Activated CD4-positive, alpha-beta memory T cell treated with anti-CD3 and anti-CD28 coated beads, Interleukin-2, amount 10 ng/mL, durations not matched to agents 7 days and 5 days (primary cell): Measurements from ENCODE around the gene SETMAR. TPM values are rescaled to one million over a fixed set of nuclear protein-coding genes. Genes with fewer than 3 reads are reported as not detected.

Experiments used
- CTCF ChIA-PET: fragments of 350-600 bp; sonication (Branson Sonifier 250); formaldehyde crosslinking; loops from one replicate; lab custom pipeline; 2021; ENCODE audit warnings: antibody characterized with exemption, inconsistent platforms; lab: Charles Lee
- POLR2A ChIA-PET: fragments of 350-600 bp; sonication (Branson Sonifier 250); formaldehyde crosslinking; loops from one replicate; lab custom pipeline; 2021; ENCODE audit warnings: antibody characterized with exemption; lab: Charles Lee
- DNase-seq: peaks from one replicate; pipeline ENCODE4 v3.0.0-alpha.2; 2020
- H3K27ac Mint-ChIP-seq: one replicate; pipeline ENCODE4 v1.8.0; 2021; ENCODE audit warnings: mild to moderate bottlenecking, mixed read lengths
- H3K27me3 Mint-ChIP-seq: one replicate; pipeline ENCODE4 v1.8.0; 2021; ENCODE audit warnings: mixed read lengths
- H3K36me3 Mint-ChIP-seq: one replicate; pipeline ENCODE4 v1.8.0; 2021; ENCODE audit warnings: low read depth, mixed read lengths
- H3K4me1 Mint-ChIP-seq: one replicate; pipeline ENCODE4 v1.8.0; 2021; ENCODE audit warnings: mixed read lengths
- H3K4me3 Mint-ChIP-seq: one replicate; pipeline ENCODE4 v1.8.0; 2021; ENCODE audit warnings: mild to moderate bottlenecking, mixed read lengths
- H3K9me3 Mint-ChIP-seq: one replicate; pipeline ENCODE4 v1.8.0; 2021; ENCODE audit warnings: mixed read lengths
- total RNA-seq, 2 experiments: library from RNA; stranded (reverse); gene quantifications; one replicate each; pipeline ENCODE4 v1.2.3, GENCODE V29; 2021

The SETMAR gene
- total RNA-seq, result 1 to 10 TPM; 5.2 to 6.2 TPM

GRCh38 chr3:4303187-4304123, at the start of gene SETMAR:
Gene SETMAR, plus strand, starts transcription at chr3:4303369. Its CDS starts 2 bp downstream, at chr3:4303371.
- Mint-ChIP-seq H3K27ac (peak within 1 kb of the TSS; percentile 94), H3K9me3 (peaks cover 5% of the 10 kb centered on the region), H3K27me3 (peaks cover 2% of the 10 kb centered on the region), H3K36me3 (peaks cover 12% of the 10 kb centered on the region), H3K4me1 (peaks cover 21% of the 10 kb centered on the region), H3K4me3 (peak within 1 kb of the TSS; percentile 98)
- CTCF ChIA-PET, result interaction anchor here (0.8 to 1.2 kb wide), 2 partner anchors 48 to 216 kb away, joined by 3 read pairs; no protein-coding TSS in a partner anchor
- POLR2A ChIA-PET, result interaction anchor here (0.6 to 3.9 kb wide), 8 partner anchors 9 to 1125 kb away, joined by 3 to 17 read pairs (median 3); partner anchors contain the start of gene ITPR1
- DNase-seq, result peak; percentile 86

- ChIA-PET CTCF (no interaction called here), POLR2A (no interaction called here)
These were observed 41.8 kb upstream of the SETMAR start for GRCh38 chr3:4261406-4261805.

GRCh38 chr3:4264040-4264439, 39.1 kb upstream of the SETMAR start:
- Mint-ChIP-seq H3K27me3 (no peaks in the 10 kb centered on the region), H3K27ac (no peak overlapping the region), H3K9me3 (no peaks in the 10 kb centered on the region), H3K36me3 (no peaks in the 10 kb centered on the region), H3K4me1 (no peaks in the 10 kb centered on the region), H3K4me3 (no peak overlapping the region)
- ChIA-PET POLR2A (no interaction called here), CTCF (no interaction called here)
- no peak for DNase-seq

More at GRCh38 chr3:4261406-4261805, 41.8 kb upstream of the SETMAR start:
- Mint-ChIP-seq H3K27ac (no peak overlapping the region), H3K27me3 (no peaks in the 10 kb centered on the region), H3K4me3 (no peak overlapping the region), H3K36me3 (no peaks in the 10 kb centered on the region), H3K9me3 (no peaks in the 10 kb centered on the region), H3K4me1 (no peaks in the 10 kb centered on the region)
- DNase-seq, result no peak

GRCh38 chr3:4270720-4271119, 32.4 kb upstream of the SETMAR start:
- DNase-seq, result no peak
- CTCF ChIA-PET, result no interaction called here
- POLR2A ChIA-PET, result no interaction called here
- H3K27ac Mint-ChIP-seq, result no peak overlapping the region
- H3K4me3 Mint-ChIP-seq, result no peak overlapping the region
- peaks cover 3% of the 10 kb centered on the region for H3K4me1 Mint-ChIP-seq
- no peaks in the 10 kb centered on the region for H3K9me3 Mint-ChIP-seq
- no peaks in the 10 kb centered on the region for H3K27me3 Mint-ChIP-seq
- H3K36me3 Mint-ChIP-seq, result no peaks in the 10 kb centered on the region

GRCh38 chr3:4271834-4272233, 31.3 kb upstream of the SETMAR start:
- no peak for DNase-seq
- Mint-ChIP-seq H3K4me1 (peaks cover 3% of the 10 kb centered on the region), H3K36me3 (no peaks in the 10 kb centered on the region), H3K27me3 (no peaks in the 10 kb centered on the region), H3K4me3 (no peak overlapping the region), H3K9me3 (no peaks in the 10 kb centered on the region), H3K27ac (no peak overlapping the region)
- ChIA-PET POLR2A (no interaction called here), CTCF (interaction anchor here (1.1 to 1.7 kb wide), 4 partner anchors 14 to 1071 kb away, joined by 3 to 10 read pairs (median 4); no protein-coding TSS in a partner anchor)

- Mint-ChIP-seq H3K27me3 (peaks cover 2% of the 10 kb centered on the region), H3K4me3 (no peak overlapping the region), H3K36me3 (no peaks in the 10 kb centered on the region), H3K9me3 (no peaks in the 10 kb centered on the region), H3K27ac (no peak overlapping the region), H3K4me1 (no peaks in the 10 kb centered on the region)
- POLR2A ChIA-PET, result no interaction called here
- CTCF ChIA-PET, result interaction anchor here (1.2 kb wide), 1 partner anchor 1080 kb away, joined by 3 read pairs; no protein-coding TSS in a partner anchor
- DNase-seq, result no peak
These were observed 23.6 kb upstream of the SETMAR start for GRCh38 chr3:4279516-4280105.

GRCh38 chr3:4281991-4282390, 21.2 kb upstream of the SETMAR start:
- H3K27ac Mint-ChIP-seq, result no peak overlapping the region
- no peak for DNase-seq
- no peaks in the 10 kb centered on the region for H3K36me3 Mint-ChIP-seq
- no peaks in the 10 kb centered on the region for H3K9me3 Mint-ChIP-seq
- CTCF ChIA-PET, result no interaction called here
- peaks cover 2% of the 10 kb centered on the region for H3K27me3 Mint-ChIP-seq
- no peak overlapping the region for H3K4me3 Mint-ChIP-seq
- POLR2A ChIA-PET, result no interaction called here
- H3K4me1 Mint-ChIP-seq, result no peaks in the 10 kb centered on the region

- Mint-ChIP-seq H3K27ac (no peak overlapping the region), H3K27me3 (peaks cover 11% of the 10 kb centered on the region), H3K36me3 (no peaks in the 10 kb centered on the region), H3K4me3 (no peak overlapping the region), H3K4me1 (no peaks in the 10 kb centered on the region), H3K9me3 (no peaks in the 10 kb centered on the region)
- ChIA-PET CTCF (no interaction called here), POLR2A (no interaction called here)
- DNase-seq, result no peak
These were observed 18.3 kb upstream of the SETMAR start for GRCh38 chr3:4284865-4285264.

- ChIA-PET POLR2A (no interaction called here), CTCF (interaction anchor here (3.2 kb wide), 1 partner anchor 1089 kb away, joined by 18 read pairs; no protein-coding TSS in a partner anchor)
- DNase-seq, result no peak
- Mint-ChIP-seq H3K27me3 (peaks cover 12% of the 10 kb centered on the region), H3K4me3 (no peak overlapping the region), H3K27ac (no peak overlapping the region), H3K36me3 (no peaks in the 10 kb centered on the region), H3K9me3 (no peaks in the 10 kb centered on the region), H3K4me1 (no peaks in the 10 kb centered on the region)
These were observed 14.1 kb upstream of the SETMAR start for GRCh38 chr3:4289044-4289443.

- ChIA-PET CTCF (interaction anchor here (0.7 to 3.2 kb wide), 3 partner anchors 21 to 1090 kb away, joined by 3 to 18 read pairs (median 3); no protein-coding TSS in a partner anchor), POLR2A (no interaction called here)
- no peaks in the 10 kb centered on the region for H3K36me3 Mint-ChIP-seq
- no peak overlapping the region for H3K27ac Mint-ChIP-seq
- peaks cover 12% of the 10 kb centered on the region for H3K27me3 Mint-ChIP-seq
- H3K4me1 Mint-ChIP-seq, result no peaks in the 10 kb centered on the region
- H3K4me3 Mint-ChIP-seq, result no peak overlapping the region
- H3K9me3 Mint-ChIP-seq, result no peaks in the 10 kb centered on the region
- DNase-seq, result no peak
These were observed 12.8 kb upstream of the SETMAR start for GRCh38 chr3:4290272-4290893.

- Mint-ChIP-seq H3K9me3 (no peaks in the 10 kb centered on the region), H3K27ac (no peak overlapping the region), H3K4me1 (no peaks in the 10 kb centered on the region), H3K27me3 (peaks cover 12% of the 10 kb centered on the region), H3K4me3 (no peak overlapping the region), H3K36me3 (no peaks in the 10 kb centered on the region)
- ChIA-PET CTCF (interaction anchor here (1.2 to 1.6 kb wide), 2 partner anchors 67 to 1092 kb away, joined by 3 to 7 read pairs; no protein-coding TSS in a partner anchor), POLR2A (no interaction called here)
- no peak for DNase-seq
These were observed 10.9 kb upstream of the SETMAR start for GRCh38 chr3:4292301-4292700.

- no peak for DNase-seq
- no peaks in the 10 kb centered on the region for H3K36me3 Mint-ChIP-seq
- H3K4me3 Mint-ChIP-seq, result no peak overlapping the region
- ChIA-PET CTCF (interaction anchor here (0.6 kb wide), 1 partner anchor 26 kb away, joined by 3 read pairs; no protein-coding TSS in a partner anchor), POLR2A (no interaction called here)
- no peak overlapping the region for H3K27ac Mint-ChIP-seq
- peaks cover 5% of the 10 kb centered on the region for H3K27me3 Mint-ChIP-seq
- no peaks in the 10 kb centered on the region for H3K4me1 Mint-ChIP-seq
- H3K9me3 Mint-ChIP-seq, result no peaks in the 10 kb centered on the region
These were observed 8.4 kb upstream of the SETMAR start for GRCh38 chr3:4294616-4295327.
